ENCODE results near the gene MGAT4C. TPM values are rescaled to one million over a fixed set of nuclear protein-coding genes. Genes with fewer than 3 reads are reported as not detected.

The MGAT4C gene
- total RNA-seq, 1 donor from 2014 or later = 1.2 TPM

DNA sequence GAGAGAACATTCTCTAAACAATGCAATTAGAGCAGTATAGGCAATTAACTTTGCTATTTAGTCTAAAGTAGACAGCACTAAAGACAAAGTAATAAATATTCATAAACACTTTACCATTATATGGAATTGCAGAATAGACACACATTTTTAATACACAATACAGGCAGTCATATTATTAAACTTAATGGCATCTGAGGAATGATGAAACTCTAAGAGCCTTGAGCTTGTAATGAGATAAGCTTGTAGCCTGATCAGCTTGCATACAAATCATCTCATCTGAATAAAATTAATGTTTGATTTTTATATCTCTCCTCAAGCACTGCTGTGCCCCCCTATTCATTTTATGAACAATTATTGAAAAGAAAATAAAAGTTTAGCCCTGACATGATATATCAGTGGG is 107.6 kb downstream of the MGAT4C start:
- Histone ChIP-seq H3K27ac (ENCODE audit: low read depth, low read length) (no peak overlapping the region), H4K20me1 (ENCODE audit: insufficient read depth, low read length) (no peaks in the 10 kb centered on the region), H3K4me2 (ENCODE audit: low read length) (no peak overlapping the region), H3K79me2 (ENCODE audit: insufficient read depth, low read length) (no peaks in the 10 kb centered on the region), H3K9ac (ENCODE audit: low read length) (no peak overlapping the region), H3K4me3 (ENCODE audit: insufficient read depth, low read depth, low read length) (no peak overlapping the region), H3K36me3 (ENCODE audit: insufficient read depth, low read length) (no peaks in the 10 kb centered on the region), H2AFZ (ENCODE audit: low read depth, low read length) (no peak overlapping the region), H3K4me1 (ENCODE audit: insufficient read depth, low read length) (no peaks in the 10 kb centered on the region), H3K9me3 (ENCODE audit: insufficient read depth, low read depth, low read length) (no peaks in the 10 kb centered on the region), H3K27me3 (ENCODE audit: insufficient read depth, low read length) (no peaks in the 10 kb centered on the region)
- H3K27me3 Mint-ChIP-seq (ENCODE audit: low read depth, unreplicated experiment) = no peaks in the 10 kb centered on the region
- FAIRE-seq (no peak), DNase-seq (ENCODE audit: low read depth) (peak; percentile 26)
- H3K4me3 Mint-ChIP-seq (ENCODE audit: unreplicated experiment) = no peak overlapping the region
- H3K4me1 Mint-ChIP-seq (ENCODE audit: low read depth, unreplicated experiment) = no peaks in the 10 kb centered on the region
- no peaks in the 10 kb centered on the region for H3K36me3 Mint-ChIP-seq (ENCODE audit: low read depth, unreplicated experiment)
- TF ChIP-seq EZH2 (IDR thresholded peaks at IDR 0.05; ENCODE audit: insufficient read depth, low read length) = no peak
- no peak for TF ChIP-seq CTCF (IDR thresholded peaks at IDR 0.05; ENCODE audit: insufficient read depth, low read depth, low read length)
- no peaks in the 10 kb centered on the region for H3K9me3 Mint-ChIP-seq (ENCODE audit: unreplicated experiment)
- no peak overlapping the region for H3K27ac Mint-ChIP-seq (ENCODE audit: unreplicated experiment)

DNA sequence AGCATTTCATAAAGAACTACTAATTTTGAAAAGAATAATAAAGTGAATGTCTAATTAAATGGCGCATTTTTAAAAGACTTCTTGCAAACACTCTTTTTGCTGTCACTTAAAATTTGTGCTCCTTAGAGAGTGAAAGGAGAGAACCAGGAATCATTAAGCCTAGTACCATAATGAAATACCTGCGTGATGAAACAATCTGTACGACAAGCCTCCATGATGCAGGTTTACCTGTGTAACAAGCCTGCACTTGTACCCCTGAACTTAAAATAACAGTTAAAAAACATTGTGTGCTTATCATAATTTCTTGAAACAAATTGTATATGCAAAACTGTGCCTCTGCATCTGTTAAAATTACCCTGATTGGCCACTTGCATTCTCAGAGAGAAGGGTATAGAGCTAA is 108.1 kb downstream of the MGAT4C start:
- Histone ChIP-seq H3K27ac (ENCODE audit: low read depth, low read length) (no peak overlapping the region), H2AFZ (ENCODE audit: low read depth, low read length) (no peak overlapping the region), H3K4me2 (ENCODE audit: low read length) (no peak overlapping the region), H3K9me3 (ENCODE audit: insufficient read depth, low read depth, low read length) (no peaks in the 10 kb centered on the region), H3K36me3 (ENCODE audit: insufficient read depth, low read length) (no peaks in the 10 kb centered on the region), H3K4me3 (ENCODE audit: insufficient read depth, low read depth, low read length) (no peak overlapping the region), H4K20me1 (ENCODE audit: insufficient read depth, low read length) (no peaks in the 10 kb centered on the region), H3K4me1 (ENCODE audit: insufficient read depth, low read length) (no peaks in the 10 kb centered on the region), H3K79me2 (ENCODE audit: insufficient read depth, low read length) (no peaks in the 10 kb centered on the region), H3K9ac (ENCODE audit: low read length) (no peak overlapping the region), H3K27me3 (ENCODE audit: insufficient read depth, low read length) (no peaks in the 10 kb centered on the region)
- no peak overlapping the region for H3K4me3 Mint-ChIP-seq (ENCODE audit: unreplicated experiment)
- no peaks in the 10 kb centered on the region for H3K27me3 Mint-ChIP-seq (ENCODE audit: low read depth, unreplicated experiment)
- no peaks in the 10 kb centered on the region for H3K4me1 Mint-ChIP-seq (ENCODE audit: low read depth, unreplicated experiment)
- DNase-seq (ENCODE audit: low read depth) (no peak), FAIRE-seq (no peak)
- H3K27ac Mint-ChIP-seq (ENCODE audit: unreplicated experiment) = no peak overlapping the region
- H3K9me3 Mint-ChIP-seq (ENCODE audit: unreplicated experiment) = no peaks in the 10 kb centered on the region
- TF ChIP-seq EZH2 (IDR thresholded peaks at IDR 0.05; ENCODE audit: insufficient read depth, low read length) (no peak), CTCF (IDR thresholded peaks at IDR 0.05; ENCODE audit: insufficient read depth, low read depth, low read length) (no peak)
- no peaks in the 10 kb centered on the region for H3K36me3 Mint-ChIP-seq (ENCODE audit: low read depth, unreplicated experiment)

- FAIRE-seq (no peak), DNase-seq (ENCODE audit: low read depth) (no peak)
- Histone ChIP-seq H3K4me1 (ENCODE audit: insufficient read depth, low read length) (no peaks in the 10 kb centered on the region), H3K4me2 (ENCODE audit: low read length) (no peak overlapping the region), H3K36me3 (ENCODE audit: insufficient read depth, low read length) (no peaks in the 10 kb centered on the region), H3K79me2 (ENCODE audit: insufficient read depth, low read length) (no peaks in the 10 kb centered on the region), H3K27ac (ENCODE audit: low read depth, low read length) (no peak overlapping the region), H2AFZ (ENCODE audit: low read depth, low read length) (no peak overlapping the region), H3K27me3 (ENCODE audit: insufficient read depth, low read length) (no peaks in the 10 kb centered on the region), H3K9me3 (ENCODE audit: insufficient read depth, low read depth, low read length) (no peaks in the 10 kb centered on the region), H3K9ac (ENCODE audit: low read length) (no peak overlapping the region), H3K4me3 (ENCODE audit: insufficient read depth, low read depth, low read length) (no peak overlapping the region), H4K20me1 (ENCODE audit: insufficient read depth, low read length) (no peaks in the 10 kb centered on the region)
- no peaks in the 10 kb centered on the region for H3K9me3 Mint-ChIP-seq (ENCODE audit: unreplicated experiment)
- no peaks in the 10 kb centered on the region for H3K4me1 Mint-ChIP-seq (ENCODE audit: low read depth, unreplicated experiment)
- H3K27ac Mint-ChIP-seq (ENCODE audit: unreplicated experiment) = no peak overlapping the region
- no peaks in the 10 kb centered on the region for H3K27me3 Mint-ChIP-seq (ENCODE audit: low read depth, unreplicated experiment)
- H3K4me3 Mint-ChIP-seq (ENCODE audit: unreplicated experiment) = no peak overlapping the region
- TF ChIP-seq EZH2 (IDR thresholded peaks at IDR 0.05; ENCODE audit: insufficient read depth, low read length) = no peak
- H3K36me3 Mint-ChIP-seq (ENCODE audit: low read depth, unreplicated experiment) = no peaks in the 10 kb centered on the region
These were observed 111.0 kb downstream of the MGAT4C start for GRCh38 chr12:86145156-86145555.

Data from astrocyte (in vitro differentiated cells and primary cell).